Stimulated activated CD4-positive, alpha-beta T cell treated with anti-CD3 and anti-CD28 coated beads, Interleukin-12 subunit alpha, Interleukin-12 subunit beta, amount 100 ng/mL, for 24 hours (primary cell): ENCODE results near the gene GRM3.
"Not testable (repeated sequence)": the region's sequence is repeated elsewhere in the genome, so short reads cannot be mapped to it uniquely, and the experiment has no call there.

ENCODE experiments used
- DNase-seq, 2 experiments: peaks; one replicate each; pipeline ENCODE4 v3.0.0-alpha.2; 2020; ENCODE audit warnings: low read depth in 2 of 2

Gene GRM3

DNA sequence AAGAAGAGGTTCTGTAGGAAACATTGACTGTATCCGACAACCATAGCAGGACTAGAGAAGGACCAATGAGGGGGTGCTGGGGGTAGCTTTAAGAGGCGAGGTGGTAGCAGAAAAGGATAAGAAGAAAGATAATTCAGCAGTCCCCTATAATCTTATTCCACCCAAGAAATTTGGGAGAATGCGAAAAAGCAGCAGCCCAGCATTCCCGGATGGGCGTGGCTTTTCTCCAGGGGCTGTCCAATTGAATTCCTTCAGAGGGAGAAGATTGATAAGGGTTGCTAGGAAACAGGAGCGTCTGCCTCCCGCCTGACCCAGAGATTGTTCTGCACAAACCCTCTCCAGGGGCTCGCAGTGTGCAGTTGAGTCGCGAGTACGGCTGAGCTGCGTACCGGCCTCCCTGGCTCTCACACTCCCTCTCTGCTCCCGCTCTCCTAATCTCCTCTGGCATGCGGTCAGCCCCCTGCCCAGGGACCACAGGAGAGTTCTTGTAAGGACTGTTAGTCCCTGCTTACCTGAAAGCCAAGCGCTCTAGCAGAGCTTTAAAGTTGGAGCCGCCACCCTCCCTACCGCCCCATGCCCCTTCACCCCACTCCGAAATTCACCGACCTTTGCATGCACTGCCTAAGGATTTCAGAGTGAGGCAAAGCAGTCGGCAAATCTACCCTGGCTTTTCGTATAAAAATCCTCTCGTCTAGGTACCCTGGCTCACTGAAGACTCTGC is at the start of gene GRM3:
TSS of gene GRM3 (plus strand) at position 349 of the 721 bp plus-strand sequence. CDS start 121,237 bp downstream, outside the sequence.
- DNase-seq: no peak

DNA sequence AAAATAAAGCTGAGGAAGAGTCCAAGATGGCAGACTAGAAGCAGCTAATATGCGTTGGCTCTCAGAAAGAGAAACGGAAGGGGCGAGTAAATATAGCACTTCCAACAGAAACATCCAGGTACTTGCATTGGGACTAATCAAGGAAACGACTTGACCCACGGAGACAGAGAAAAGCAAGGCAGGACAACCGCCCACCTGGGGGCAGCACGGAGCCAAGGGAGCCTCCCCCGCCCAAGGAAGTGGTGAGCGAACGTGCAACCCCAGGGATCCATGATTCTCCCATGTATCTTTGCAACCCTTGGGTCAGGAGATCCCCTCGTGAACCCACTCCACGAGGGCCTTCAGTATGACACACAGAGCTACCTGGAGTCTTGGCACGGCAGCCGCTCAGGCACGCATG is 45.4 kb upstream of the GRM3 start:
- DNase-seq: no peak

DNA sequence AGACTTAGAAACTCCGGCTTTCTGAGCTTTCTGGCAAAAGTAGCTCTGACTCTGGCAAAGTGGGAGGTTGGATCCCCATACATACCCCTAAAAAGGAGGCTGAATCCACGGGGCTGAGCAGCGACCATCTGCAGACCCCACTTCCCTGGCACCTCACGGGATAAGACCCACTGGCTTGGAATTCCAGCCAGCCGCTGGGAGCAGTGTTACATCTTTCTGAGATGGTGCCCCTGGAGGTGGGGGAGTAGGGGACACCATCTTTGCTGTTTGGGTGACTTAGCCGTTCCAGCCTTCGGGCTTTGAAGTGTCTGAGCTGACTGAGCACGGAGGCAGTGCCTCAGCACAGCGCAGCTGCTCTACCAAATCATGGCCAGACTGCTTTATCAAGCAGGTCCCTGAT is 45.0 kb upstream of the GRM3 start:
- DNase-seq: no peak

DNA sequence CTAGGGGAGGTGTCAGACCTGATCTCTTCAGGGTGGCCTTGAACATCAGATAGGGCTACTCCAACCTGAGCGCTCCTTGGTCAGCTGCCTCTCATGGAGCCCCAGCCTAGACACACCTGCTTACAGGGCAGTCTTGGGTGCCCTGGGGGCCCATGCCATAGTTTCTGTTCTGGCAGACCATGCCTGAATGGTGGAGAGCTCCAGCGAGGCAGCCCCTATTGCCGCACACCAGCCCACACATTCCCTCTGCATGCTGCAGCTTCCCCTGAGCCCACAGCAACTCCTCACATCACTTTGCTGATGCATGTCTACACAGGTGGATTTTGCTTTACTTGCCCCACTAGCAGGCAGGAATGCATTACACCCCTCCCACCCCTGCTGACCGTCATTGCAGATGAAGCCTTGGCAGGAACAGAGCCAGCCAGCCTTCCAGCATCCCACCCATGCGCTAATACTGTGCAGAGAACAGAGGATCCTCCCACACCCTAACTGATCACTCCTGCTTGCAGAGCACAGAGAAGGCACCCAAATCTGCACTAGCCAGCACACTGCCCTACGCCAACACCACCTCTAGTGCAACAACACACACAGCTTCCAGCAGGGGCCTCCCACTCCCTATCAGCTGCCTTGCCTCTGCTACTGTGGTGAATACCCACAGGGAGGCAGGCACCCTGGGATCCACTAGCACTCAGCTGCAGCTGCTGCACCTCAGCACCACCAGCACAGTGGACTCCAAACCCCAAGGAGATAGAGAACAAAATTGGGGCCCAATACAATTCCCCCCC is 43.0 kb upstream of the GRM3 start:
- no peak for DNase-seq

DNA sequence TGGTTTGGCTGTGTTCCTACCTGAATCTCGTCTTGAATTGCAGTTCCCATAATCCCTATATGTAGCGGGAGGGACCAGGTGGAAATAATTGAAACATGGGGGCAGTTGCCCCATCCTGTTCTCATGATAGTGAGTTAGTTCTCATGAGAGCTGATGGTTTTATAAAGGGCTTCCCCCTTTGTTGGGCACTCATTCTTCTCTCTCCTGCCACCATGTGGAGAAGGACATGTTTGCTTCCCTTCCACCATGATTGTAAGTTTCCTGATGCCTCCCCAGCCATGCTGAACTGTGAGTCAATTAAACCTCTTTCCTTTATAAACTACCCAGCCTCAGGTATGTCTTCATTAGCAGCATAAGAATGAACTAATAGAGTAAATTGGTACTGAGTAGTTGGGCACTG is 28.0 kb upstream of the GRM3 start:
- not testable (repeated sequence) for DNase-seq

DNA sequence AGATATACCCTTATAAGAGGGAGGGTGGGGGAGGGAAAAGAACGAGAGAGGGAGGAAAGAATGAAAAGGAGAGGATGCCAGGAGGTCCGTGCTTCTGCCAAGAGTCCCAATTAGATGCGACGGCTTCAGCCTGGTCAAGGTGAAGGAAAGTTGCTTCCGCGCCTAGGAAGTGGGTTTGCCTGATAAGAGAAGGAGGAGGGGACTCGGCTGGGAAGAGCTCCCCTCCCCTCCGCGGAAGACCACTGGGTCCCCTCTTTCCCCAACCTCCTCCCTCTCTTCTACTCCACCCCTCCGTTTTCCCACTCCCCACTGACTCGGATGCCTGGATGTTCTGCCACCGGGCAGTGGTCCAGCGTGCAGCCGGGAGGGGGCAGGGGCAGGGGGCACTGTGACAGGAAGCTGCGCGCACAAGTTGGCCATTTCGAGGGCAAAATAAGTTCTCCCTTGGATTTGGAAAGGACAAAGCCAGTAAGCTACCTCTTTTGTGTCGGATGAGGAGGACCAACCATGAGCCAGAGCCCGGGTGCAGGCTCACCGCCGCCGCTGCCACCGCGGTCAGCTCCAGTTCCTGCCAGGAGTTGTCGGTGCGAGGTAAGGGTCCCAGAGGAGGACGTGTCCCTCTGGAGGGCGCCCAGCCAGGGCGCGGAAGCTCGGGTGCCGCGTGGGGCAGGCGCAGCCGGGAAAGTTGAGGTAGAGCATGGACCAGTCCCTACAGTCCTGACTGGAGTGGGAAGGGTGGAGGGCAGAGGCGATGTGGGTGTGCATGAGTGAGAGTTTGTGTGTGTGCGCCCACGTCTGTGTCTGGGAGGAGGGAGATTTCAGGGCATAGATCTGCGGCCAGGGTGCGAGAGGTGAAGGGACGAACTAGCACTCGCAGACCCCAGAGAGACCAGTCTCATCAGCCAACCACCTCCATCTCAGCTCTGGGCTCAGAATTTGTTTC is 844 bp downstream of the GRM3 start:
- no peak for DNase-seq

DNA sequence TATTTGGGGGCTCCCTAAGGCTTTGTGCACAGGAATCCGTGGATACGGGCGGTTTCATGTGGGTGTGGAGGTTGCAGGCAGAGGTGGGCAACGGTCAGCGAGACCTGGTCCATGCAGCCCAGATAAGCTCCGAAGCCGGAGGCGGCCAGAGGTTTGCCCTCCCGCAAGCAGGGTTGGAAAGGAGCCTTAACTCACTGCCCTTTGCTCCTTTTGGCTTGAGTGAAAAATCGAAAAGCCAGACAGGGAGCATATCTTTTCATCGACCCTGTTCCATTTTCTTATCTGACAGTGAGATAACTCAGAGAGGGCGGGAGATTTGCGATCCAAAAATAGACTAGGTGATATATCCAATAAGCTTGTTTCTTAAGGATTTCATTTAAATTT is 1.5 kb downstream of the GRM3 start:
- DNase-seq: no peak

DNA sequence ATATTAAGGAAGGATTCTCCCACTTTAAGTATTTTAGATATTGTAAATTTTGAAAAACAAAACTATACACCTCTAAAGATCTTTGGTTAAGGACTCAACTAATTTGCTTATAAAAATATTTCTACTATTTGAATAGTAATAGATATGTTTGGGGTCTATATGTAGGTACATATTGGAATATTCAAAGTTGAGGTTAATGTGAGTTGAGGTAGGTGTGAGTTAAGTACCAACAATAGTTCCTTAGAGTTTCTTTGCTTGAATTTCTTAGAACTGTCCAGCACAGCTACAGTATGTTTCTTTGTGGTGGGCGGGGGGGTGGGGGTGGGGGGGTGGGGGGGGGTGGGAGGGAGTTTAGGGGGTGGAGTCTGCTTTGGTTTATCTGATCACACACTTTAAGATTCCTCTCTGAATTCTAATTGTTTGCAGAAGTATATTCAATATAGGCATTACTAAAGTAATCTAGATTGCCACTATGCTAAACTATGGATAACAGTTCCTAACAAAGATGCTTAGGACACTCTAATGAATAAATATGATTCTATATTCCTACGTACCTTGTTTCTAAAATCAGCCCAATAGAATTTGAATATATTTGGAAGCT is 2.1 kb downstream of the GRM3 start:
- DNase-seq: no peak

DNA sequence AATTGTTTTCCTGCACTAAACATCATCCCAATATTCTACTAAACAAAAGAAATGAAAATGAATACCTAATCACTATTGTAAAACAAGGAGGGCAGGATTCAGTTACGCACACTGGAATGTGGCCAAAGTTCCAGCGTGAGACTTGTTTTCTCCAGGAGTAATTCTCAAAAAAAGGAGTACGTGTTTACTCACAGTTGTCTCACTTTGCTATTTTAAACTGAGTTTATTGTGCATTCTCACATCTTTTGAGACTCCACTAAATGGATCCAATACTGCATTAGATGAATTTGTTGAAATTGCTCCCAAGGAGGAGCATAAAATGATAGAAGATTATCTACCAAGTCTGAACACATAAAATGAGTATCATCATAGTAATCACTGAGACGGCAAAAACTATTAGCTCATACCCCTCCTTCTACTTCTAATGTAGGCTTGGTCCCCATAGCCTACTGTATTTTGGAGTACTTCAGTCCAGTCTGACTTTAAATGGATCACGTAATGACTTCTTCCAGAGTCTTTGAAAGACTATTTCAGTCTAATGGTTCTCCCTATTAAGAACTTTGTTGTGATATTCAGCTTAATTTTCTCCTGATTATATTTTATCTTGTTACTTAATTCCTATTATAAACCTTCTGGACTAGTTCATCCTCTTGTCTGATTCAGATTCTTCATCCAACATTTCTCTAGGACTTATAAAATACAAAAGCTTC is 3.8 kb downstream of the GRM3 start:
- no peak for DNase-seq

DNA sequence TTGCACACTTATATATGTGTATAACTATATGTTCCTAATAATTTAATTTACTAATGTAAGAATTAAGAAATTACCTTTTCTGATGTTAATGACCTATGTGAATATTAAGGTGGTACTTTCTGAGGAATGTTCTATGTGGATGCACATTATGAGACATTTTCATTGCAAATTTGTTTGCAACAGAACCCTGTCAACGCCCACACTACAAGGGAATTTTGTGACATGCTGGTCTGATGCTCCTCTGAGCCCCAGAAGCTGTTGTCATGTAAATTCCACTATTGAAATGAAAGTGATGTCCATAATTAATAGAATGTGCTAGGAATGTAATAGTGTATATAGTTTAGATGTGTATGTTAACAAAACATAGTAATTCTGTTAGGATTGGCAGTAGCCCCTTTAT is 4.5 kb downstream of the GRM3 start:
- DNase-seq: no peak

DNA sequence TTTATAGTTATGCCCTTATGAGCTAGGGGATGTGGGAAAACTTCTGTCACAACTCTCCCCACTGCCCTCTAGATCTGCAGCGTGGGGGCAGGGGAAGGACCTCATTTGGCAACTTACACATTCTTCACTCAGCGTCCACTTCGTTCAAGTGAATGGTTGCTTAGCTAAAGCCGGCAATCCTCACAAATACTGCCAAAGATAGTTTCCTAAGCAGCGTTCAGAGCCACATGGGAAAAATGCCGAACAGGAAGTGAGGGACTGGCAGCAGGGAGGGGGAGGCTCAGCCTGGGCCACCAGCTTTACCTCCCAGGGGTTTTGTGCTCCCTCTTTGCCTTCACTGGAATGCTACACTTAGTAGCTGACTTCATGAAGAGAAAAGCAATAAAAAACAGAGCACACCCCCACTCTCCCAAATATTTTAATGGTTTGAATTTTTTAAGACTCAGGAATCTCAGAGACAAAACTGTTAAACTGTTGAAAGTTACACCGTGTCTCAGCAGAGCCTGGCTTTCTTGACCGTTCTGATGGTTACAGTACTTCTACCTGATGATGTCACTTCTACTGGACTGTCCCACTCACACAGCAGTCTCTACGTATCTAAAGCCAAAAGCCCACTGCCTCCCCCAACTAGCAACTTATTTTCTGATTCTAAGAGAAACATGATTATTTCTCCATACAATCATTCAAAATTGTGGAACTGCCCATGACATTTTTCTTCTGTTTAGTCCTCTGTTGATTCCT is 10.4 kb downstream of the GRM3 start:
- no peak for DNase-seq

DNA sequence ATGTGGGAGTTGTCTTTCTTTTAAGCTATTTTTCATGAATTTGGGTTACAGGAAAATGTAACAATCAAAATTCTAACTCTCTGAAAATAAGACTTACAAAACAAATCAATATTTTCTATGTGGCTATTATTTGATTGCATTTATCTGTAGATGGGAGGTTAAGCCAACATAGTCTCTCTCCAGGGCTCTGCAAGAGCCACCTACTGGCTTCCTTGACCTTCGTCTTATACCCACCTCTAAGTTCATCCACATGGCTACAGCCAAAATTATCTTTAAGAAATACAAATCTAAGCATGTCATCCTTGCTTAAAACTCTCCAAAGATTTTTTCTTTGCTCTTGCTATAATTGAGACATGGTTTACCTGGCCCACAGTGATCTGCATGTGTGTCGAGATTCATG is 14.2 kb downstream of the GRM3 start:
- DNase-seq: no peak

DNA sequence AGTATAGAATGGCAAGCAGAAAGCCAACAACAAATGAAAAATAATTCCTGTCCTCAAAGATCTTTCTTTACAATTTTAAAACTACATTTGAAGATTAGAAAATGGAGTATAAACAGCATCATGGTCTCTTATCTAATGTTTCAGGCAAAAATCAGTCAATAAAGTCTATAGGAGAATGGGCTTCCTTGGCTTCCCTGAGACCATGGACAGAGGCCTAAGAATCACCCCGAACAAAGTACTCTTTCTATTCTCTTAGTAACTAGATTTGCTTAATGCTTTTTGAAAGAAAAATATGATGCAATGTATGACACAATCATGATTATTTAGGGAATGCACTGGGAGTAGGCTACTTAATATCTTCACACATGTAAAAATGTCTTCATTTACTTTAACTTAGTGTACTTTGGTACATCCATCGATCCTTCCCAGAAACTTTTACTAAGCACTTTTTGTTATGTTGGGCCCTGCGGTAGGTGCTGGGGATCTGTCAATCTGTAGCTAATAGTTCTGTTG is 17.3 kb downstream of the GRM3 start:
- DNase-seq: no peak

DNA sequence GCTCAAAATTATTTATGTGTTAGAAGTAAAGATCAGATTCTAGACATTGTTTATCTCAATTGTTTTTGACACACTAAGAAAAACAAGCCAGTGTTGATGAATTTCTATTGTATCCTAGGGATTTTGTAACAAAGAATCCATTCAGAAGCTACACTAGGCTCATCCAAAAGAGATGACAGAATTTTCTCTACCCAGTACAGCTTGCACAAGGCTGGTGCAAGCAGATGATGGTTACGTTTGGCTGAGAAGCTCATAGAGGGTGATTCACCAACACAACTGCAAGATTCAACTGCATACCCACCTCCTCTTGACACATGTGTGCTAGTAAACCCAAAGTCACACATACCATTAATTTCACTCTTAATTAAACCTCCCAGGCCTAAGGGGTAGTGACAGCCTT is 20.8 kb downstream of the GRM3 start:
- DNase-seq: no peak

DNA sequence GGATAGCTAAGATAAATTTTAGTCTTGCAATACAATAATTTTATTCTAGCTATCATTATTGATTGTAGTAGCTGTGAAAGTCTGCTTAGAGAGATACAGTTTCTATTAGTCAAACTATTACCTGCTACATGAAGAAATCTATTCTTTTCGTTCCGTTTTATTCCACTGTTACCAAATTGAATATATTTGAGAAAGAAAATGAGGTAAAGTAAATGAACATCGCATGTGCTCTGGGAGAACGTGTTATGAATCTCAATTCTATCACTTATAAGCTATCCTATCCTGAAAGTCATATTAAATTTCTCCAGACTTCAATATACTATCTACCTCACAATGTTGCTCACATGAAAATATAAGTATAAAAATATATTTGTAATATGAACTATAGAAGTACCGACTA is 21.3 kb downstream of the GRM3 start:
- no peak for DNase-seq

DNA sequence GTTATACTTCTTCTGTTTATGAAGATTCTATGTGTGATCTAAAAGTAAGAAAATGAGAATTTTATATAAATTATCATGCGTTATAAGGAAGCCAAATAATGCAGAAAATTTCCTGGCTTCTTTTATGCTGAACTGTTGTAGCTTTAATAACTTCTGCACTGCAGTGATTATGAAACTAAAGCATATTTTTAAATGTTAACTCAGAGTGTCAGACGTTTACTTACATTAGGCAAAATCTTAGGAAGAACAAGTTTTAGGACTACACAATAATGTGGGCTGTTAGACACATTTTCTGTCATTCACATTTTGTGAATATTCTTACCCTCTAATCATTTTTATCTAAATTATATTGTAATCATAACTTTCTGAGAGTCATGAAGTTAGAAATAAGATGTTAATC is 22.0 kb downstream of the GRM3 start:
- no peak for DNase-seq

DNA sequence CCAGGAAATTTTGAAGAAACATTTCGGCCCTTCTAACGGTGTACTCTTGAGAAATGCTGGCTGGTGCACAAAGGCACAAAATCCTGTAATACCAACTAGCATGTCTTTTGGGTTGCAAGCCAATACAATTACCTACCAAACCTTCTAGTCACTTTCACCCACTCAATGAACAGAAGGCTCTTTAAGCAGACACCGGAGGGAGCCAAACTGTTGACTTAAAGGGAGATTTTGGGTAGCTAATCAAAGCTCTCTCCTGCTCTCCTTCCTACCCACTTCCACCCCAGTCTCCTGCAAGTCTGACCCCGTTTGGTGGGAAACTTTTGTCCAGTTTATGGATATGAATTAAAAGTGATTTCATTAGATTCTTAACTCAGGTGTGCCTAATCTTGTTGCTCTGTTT is 24.0 kb downstream of the GRM3 start:
- no peak for DNase-seq

DNA sequence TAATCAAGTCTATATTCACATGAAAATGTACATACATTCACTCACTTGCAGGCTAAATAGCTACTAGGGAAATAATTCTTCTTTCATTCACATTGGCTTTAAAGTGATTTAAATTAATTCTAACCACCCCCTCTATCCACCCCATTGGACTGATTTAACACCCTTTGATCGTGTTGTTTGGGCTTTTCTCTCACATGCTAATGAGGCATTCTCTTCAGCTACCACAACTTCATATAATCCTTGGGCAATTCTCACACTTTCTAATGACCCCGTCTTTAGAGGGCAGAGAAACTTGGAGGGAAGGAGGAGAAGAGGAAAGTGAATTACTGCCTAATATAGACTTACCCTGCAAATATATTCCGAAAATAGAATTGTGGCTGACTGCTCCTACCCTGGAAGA is 24.6 kb downstream of the GRM3 start:
- DNase-seq: no peak

DNA sequence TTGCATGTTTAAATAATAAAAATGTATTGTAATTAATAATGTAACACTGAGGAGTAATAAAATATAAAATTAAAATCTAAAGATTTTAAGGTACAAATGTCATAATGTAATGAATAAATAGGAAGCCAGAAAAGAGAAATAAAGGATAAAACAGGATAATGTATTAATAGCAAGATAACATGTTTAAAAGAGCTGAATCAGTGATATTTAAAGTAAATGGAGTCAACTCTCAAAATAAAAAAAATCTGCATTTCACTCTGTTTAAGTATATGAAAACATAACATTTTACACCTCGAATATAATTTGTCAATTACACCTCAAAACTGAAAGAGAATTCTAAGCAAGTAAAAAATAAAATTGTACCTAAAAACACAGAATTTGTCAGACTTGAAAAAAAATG is 44.1 kb downstream of the GRM3 start:
- no peak for DNase-seq

DNA sequence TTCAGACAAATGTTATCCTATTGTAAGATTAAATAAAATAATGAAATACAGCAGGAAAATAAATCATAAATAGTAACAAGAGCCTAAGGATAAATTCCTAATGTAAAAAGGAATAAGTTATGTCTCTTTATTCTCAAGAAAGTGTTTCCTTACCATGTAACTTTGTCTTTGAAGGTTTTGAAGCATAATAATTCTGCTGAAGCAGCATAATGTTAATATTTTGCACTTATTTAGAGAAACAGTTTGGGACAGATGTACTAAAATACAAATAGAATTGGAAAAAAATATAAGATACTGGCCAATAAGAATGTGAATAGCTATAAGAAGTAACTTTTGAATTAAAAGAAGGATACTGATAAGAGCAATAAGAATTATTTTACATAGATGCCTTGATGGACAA is 45.7 kb downstream of the GRM3 start:
- no peak for DNase-seq
